ENCODE results near the gene MAPKAPK2. TPM values are rescaled to one million over a fixed set of nuclear protein-coding genes. Genes with fewer than 3 reads are reported as not detected.

The MAPKAPK2 gene
- total RNA-seq, 1 experiment from 2014 or later, result 51.1 TPM

DNA sequence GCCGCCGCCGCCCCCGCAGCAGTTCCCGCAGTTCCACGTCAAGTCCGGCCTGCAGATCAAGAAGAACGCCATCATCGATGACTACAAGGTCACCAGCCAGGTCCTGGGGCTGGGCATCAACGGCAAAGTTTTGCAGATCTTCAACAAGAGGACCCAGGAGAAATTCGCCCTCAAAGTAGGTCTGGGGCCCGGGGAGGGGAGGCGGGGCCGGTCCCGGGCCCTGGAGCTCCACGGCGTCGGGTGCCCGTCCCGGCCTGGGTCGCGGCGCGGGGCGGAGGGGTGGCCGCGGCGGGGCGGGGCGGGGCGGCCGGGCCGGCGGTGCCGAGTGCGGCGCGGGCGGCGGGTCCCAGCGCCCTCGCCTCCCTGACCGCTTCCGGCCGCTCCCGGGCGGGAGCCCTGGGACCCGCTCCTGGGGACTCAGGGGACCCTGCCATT is 646 bp downstream of the MAPKAPK2 start:
- RAD21 ChIA-PET (ENCODE audit: low non-redundant PET in 1 of 2, low total read pairs in 2 of 2, uncharacterized antibody in 2 of 2, unreplicated experiment in 2 of 2), result no interaction called here
- H3K4me3 ChIP-seq (replicated peaks in 1 of 2; ENCODE audit: low read depth in 1 of 2, low read length in 2 of 2), result peak overlapping the region; percentile 57 to 92
- H4K20me1 ChIP-seq (ENCODE audit: insufficient read depth), result no peaks in the 10 kb centered on the region; the same call in 1 of the 2 replicates
- peaks cover 48% of the 10 kb centered on the region for H3K79me2 ChIP-seq (ENCODE audit: insufficient read depth, low read length)
- H3K36me3 ChIP-seq (ENCODE audit: control insufficient read depth in 1 of 2, insufficient read depth in 2 of 2, low read length in 2 of 2), result no peaks in the 10 kb centered on the region
- intact Hi-C loops (cut with micrococcal nuclease), result no loop called here
- H3K27ac ChIP-seq (ENCODE audit: low read depth, low read length), result peak overlapping the region; percentile 59
- H3K4me2 ChIP-seq (ENCODE audit: low read length), result peak overlapping the region; percentile 91
- peak overlapping the region; percentile 85 for H3K9ac ChIP-seq (ENCODE audit: low read length)
- no peak for DNase-seq (ENCODE audit: low read depth, low spot score)
- TF ChIP-seq ZNF274 (IDR thresholded peaks at IDR 0.05; ENCODE audit: low read depth, low read length), result no peak
- TF ChIP-seq POLR2AphosphoS5 (IDR thresholded peaks at IDR 0.05; ENCODE audit: low read depth, low read length), result peak; percentile 37
- TF ChIP-seq EGR1 (IDR thresholded peaks at IDR 0.05; ENCODE audit: low read depth), result peak; percentile 68
- TF ChIP-seq, protein P1, sequence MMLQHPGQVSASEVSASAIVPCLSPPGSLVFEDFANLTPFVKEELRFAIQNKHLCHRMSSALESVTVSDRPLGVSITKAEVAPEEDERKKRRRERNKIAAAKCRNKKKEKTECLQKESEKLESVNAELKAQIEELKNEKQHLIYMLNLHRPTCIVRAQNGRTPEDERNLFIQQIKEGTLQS (IDR thresholded peaks at IDR 0.05), result no peak
- peaks cover 19 to 32% of the 10 kb centered on the region in 2 experiments for H3K4me1 ChIP-seq (ENCODE audit: control insufficient read depth in 1 of 2, insufficient read depth in 2 of 2, low read length in 2 of 2)
- POLR2A ChIA-PET, result no interaction called here
- H2AFZ ChIP-seq (ENCODE audit: low read depth, low read length, poor library complexity, severe bottlenecking), result no peak overlapping the region
- H3K27me3 ChIP-seq (ENCODE audit: insufficient read depth, low read length), result peaks cover 5% of the 10 kb centered on the region; the same call in 1 of the 2 replicates
- CTCF ChIA-PET, result no interaction called here
- no TSS peak for BruUV-seq (replicated peaks)
- peak; percentile 66 for ATAC-seq
- no peaks in the 10 kb centered on the region for H3K9me3 ChIP-seq (ENCODE audit: control insufficient read depth in 1 of 2, insufficient read depth in 1 of 2, low read depth in 1 of 2, low read length in 2 of 2)
- H3K9me2 ChIP-seq (ENCODE audit: insufficient read depth), result no peaks in the 10 kb centered on the region

DNA sequence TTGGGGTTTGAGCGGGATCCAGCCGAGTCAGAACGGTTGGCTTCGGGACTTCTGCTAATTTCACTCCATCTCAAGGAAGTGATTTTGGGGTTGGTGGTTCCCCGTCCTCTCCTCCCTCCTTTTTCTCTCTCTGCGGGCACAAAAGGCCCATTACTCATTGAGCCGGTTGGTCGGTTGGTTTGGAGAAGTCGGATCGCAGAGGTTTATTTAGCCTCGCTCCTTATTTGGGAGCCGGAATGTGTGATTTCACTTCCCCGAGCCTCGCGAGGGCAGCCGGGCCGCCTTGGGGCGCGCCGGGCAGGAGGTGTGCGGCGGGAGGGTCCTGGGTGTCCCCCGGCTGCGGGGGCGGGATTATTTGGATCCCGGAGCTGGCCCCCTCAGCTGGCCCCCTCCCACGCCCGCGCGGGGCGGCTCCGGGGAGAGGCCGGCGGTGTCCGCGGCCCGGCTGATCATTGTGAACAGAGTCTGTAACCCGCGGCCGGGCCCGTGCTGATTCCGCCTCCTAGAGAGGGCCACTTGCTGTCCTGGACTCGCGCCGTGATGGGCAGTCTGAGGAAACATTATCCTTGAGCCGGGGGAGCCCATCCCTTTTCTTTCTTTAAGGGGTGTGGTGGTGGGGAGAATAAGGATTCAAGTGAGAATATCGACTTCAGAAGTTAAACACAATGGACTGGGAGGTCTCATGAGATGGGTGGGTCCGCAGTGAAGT is 1.2 kb downstream of the MAPKAPK2 start:
- no peaks in the 10 kb centered on the region; the same call in 1 of the 2 replicates for H4K20me1 ChIP-seq (ENCODE audit: insufficient read depth)
- POLR2A ChIA-PET, result no interaction called here
- TF ChIP-seq JUND (IDR thresholded peaks at IDR 0.05) (no peak), TCF7L2 (IDR thresholded peaks at IDR 0.05; ENCODE audit: borderline replicate concordance, extremely low read depth, insufficient read depth, insufficient read length) (no peak), EGR1 (IDR thresholded peaks at IDR 0.05; ENCODE audit: low read depth) (peak; percentile 67), SP1 (IDR thresholded peaks at IDR 0.05; ENCODE audit: low read depth) (no peak), SRF (IDR thresholded peaks at IDR 0.05; ENCODE audit: low read depth) (peak; percentile 96), EZH2phosphoT487 (IDR thresholded peaks at IDR 0.05; ENCODE audit: borderline replicate concordance) (no peak), CBX3 (IDR thresholded peaks at IDR 0.05; ENCODE audit: low read depth) (no peak), CEBPB (IDR thresholded peaks at IDR 0.05; ENCODE audit: low read depth) (no peak), RAD21 (IDR thresholded peaks at IDR 0.05; ENCODE audit: low read depth) (no peak), ZNF274 (IDR thresholded peaks at IDR 0.05; ENCODE audit: low read depth, low read length) (no peak), SIN3A (IDR thresholded peaks at IDR 0.05; ENCODE audit: low read depth) (no peak), EZH2 (IDR thresholded peaks at IDR 0.05) (no peak)
- TF ChIP-seq, protein P1 (IDR thresholded peaks at IDR 0.05), result no peak
- TF ChIP-seq, protein P2, sequence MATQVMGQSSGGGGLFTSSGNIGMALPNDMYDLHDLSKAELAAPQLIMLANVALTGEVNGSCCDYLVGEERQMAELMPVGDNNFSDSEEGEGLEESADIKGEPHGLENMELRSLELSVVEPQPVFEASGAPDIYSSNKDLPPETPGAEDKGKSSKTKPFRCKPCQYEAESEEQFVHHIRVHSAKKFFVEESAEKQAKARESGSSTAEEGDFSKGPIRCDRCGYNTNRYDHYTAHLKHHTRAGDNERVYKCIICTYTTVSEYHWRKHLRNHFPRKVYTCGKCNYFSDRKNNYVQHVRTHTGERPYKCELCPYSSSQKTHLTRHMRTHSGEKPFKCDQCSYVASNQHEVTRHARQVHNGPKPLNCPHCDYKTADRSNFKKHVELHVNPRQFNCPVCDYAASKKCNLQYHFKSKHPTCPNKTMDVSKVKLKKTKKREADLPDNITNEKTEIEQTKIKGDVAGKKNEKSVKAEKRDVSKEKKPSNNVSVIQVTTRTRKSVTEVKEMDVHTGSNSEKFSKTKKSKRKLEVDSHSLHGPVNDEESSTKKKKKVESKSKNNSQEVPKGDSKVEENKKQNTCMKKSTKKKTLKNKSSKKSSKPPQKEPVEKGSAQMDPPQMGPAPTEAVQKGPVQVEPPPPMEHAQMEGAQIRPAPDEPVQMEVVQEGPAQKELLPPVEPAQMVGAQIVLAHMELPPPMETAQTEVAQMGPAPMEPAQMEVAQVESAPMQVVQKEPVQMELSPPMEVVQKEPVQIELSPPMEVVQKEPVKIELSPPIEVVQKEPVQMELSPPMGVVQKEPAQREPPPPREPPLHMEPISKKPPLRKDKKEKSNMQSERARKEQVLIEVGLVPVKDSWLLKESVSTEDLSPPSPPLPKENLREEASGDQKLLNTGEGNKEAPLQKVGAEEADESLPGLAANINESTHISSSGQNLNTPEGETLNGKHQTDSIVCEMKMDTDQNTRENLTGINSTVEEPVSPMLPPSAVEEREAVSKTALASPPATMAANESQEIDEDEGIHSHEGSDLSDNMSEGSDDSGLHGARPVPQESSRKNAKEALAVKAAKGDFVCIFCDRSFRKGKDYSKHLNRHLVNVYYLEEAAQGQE (IDR thresholded peaks at IDR 0.05; ENCODE audit: low read depth), result no peak

More for the DNA sequence above, 1.2 kb downstream of the MAPKAPK2 start:
- intact Hi-C loops (cut with micrococcal nuclease), result no loop called here
- CTCF ChIA-PET, result no interaction called here
- RAD21 ChIA-PET (ENCODE audit: low non-redundant PET in 1 of 2, low total read pairs in 2 of 2, uncharacterized antibody in 2 of 2, unreplicated experiment in 2 of 2), result no interaction called here
- Histone ChIP-seq H3K9me2 (ENCODE audit: insufficient read depth) (no peaks in the 10 kb centered on the region), H3K9me3 (ENCODE audit: control insufficient read depth in 1 of 2, insufficient read depth in 1 of 2, low read depth in 1 of 2, low read length in 2 of 2) (no peaks in the 10 kb centered on the region), H3K4me3 (replicated peaks in 1 of 2; ENCODE audit: low read depth in 1 of 2, low read length in 2 of 2) (peak overlapping the region; percentile 57 to 92), H3K27me3 (ENCODE audit: insufficient read depth, low read length) (peaks cover 5% of the 10 kb centered on the region; the same call in 1 of the 2 replicates), H3K4me1 (ENCODE audit: control insufficient read depth in 1 of 2, insufficient read depth in 2 of 2, low read length in 2 of 2) (peaks cover 19 to 32% of the 10 kb centered on the region in 2 experiments), H3K27ac (ENCODE audit: low read depth, low read length) (peak overlapping the region; percentile 59), H2AFZ (ENCODE audit: low read depth, low read length, poor library complexity, severe bottlenecking) (no peak overlapping the region), H3K9ac (ENCODE audit: low read length) (peak overlapping the region; percentile 85), H3K4me2 (ENCODE audit: low read length) (peak overlapping the region; percentile 91), H3K79me2 (ENCODE audit: insufficient read depth, low read length) (peaks cover 54% of the 10 kb centered on the region), H3K36me3 (ENCODE audit: control insufficient read depth in 1 of 2, insufficient read depth in 2 of 2, low read length in 2 of 2) (no peaks in the 10 kb centered on the region)
- peak; percentile 24 for DNase-seq (ENCODE audit: low read depth, low spot score)
- peak; percentile 61 for ATAC-seq
- BruUV-seq (replicated peaks), result no TSS peak
